Panc1 (cell line): ENCODE measurements around the gene DPYSL3. TPM values are rescaled to one million over a fixed set of nuclear protein-coding genes. Genes with fewer than 3 reads are reported as not detected.

Source experiments
- ATAC-seq: fragments of 200-7000 bp; cut with Tn5 transposase; 2 replicates; pipeline ENCODE4 v1.9.1; 2020; ENCODE audit warnings: mild to moderate bottlenecking, moderate library complexity
- BruUV-seq: library from RNA; stranded (reverse); fragments of 400-500 nt; replicated peaks from 2 replicates; lab custom pipeline; 2021; lab: Mats Ljungman, UMichigan
- CTCF ChIA-PET: fragments of 300-600 bp; sonication (Branson Sonifier 250); formaldehyde crosslinking; loops from one replicate; lab custom pipeline; 2022; ENCODE audit warnings: antibody characterized with exemption; lab: Charles Lee
- POLR2A ChIA-PET: fragments of 300-600 bp; sonication (Branson Sonifier 250); formaldehyde crosslinking; loops from one replicate; lab custom pipeline; 2022; ENCODE audit warnings: antibody characterized with exemption; lab: Charles Lee
- DNase-seq: peaks from one replicate; pipeline ENCODE4 v3.0.0-alpha.2; 2010; ENCODE audit warnings: low read depth, low spot score
- H3K27ac ChIP-seq: 2 replicates; pipeline ENCODE4 v1.5.1; 2011; ENCODE audit warnings: mild to moderate bottlenecking, low read length, inconsistent platforms
- H3K27me3 ChIP-seq: fragments of 200-500 bp; sonication (Bioruptor generic); 2 replicates; pipeline ENCODE4 v1.6.0; 2014; ENCODE audit warnings: low read length, inconsistent platforms; ENCODE audit not compliant: control insufficient read depth, insufficient read depth
- H3K36me3 ChIP-seq: fragments of 200-500 bp; sonication (Bioruptor generic); 2 replicates; pipeline ENCODE4 v1.5.1; 2014; ENCODE audit warnings: inconsistent platforms, mild to moderate bottlenecking, low read length, moderate library complexity; ENCODE audit not compliant: control insufficient read depth, insufficient read depth
- H3K4me1 ChIP-seq: 2 replicates; pipeline ENCODE4 v1.5.1; 2011; ENCODE audit warnings: inconsistent platforms, mild to moderate bottlenecking, low read length, moderate library complexity; ENCODE audit not compliant: control insufficient read depth, insufficient read depth
- H3K4me3 ChIP-seq, 2 experiments: 2 replicates each; pipeline ENCODE4 v1.5.1; 2011 to 2012; ENCODE audit warnings: low read depth in 2 of 2, low read length in 2 of 2, mild to moderate bottlenecking in 2 of 2, inconsistent platforms in 1 of 2, moderate library complexity in 1 of 2
- H3K9me3 ChIP-seq: fragments of 200-500 bp; sonication (Bioruptor generic); 2 replicates; pipeline ENCODE4 v1.5.1; 2014; ENCODE audit warnings: low read depth, mild to moderate bottlenecking, inconsistent platforms, low read length, moderate library complexity; ENCODE audit not compliant: control insufficient read depth, insufficient read depth
- CTCF ChIP-seq: fragments of 450-650 bp; IDR thresholded peaks from 2 replicates; pipeline ENCODE4 v1.5.1; 2017; ENCODE audit warnings: mild to moderate bottlenecking
- POLR2AphosphoS5 ChIP-seq: IDR thresholded peaks from 2 replicates; pipeline ENCODE4 v1.6.1; 2012; ENCODE audit warnings: mild to moderate bottlenecking, low read depth, low read length, moderate library complexity
- SIN3A ChIP-seq: IDR thresholded peaks from 2 replicates; pipeline ENCODE4 v1.6.1; 2012; ENCODE audit warnings: low read depth, mild to moderate bottlenecking, low read length, moderate library complexity, borderline replicate concordance; ENCODE audit not compliant: insufficient read depth
- TCF7L2 ChIP-seq: IDR thresholded peaks from 2 replicates; pipeline ENCODE4 v1.6.1; 2011; ENCODE audit warnings: mild to moderate bottlenecking, low read depth, low read length, inconsistent platforms
- in situ Hi-C: cut with HindIII; loops from 2 replicates; pipeline ENCODE4 v1.10.0; 2016; ENCODE audit warnings: low sequenced_read_pairs, low pct_unique_long_range_greater_than_20kb
- intact Hi-C: fragments of 100-400 bp; cut with micrococcal nuclease; formaldehyde crosslinking; loops from one replicate; pipeline ENCODE4 v1.10.0; 2022; ENCODE audit not compliant: unreplicated experiment
- total RNA-seq: library from RNA; stranded (reverse); gene quantifications from one replicate; pipeline ENCODE4 v1.2.1, GENCODE V29; 2021; ENCODE audit not compliant: unreplicated experiment
- TF ChIP-seq, protein P1 (sequence below), 2 experiments: IDR thresholded peaks; 2 replicates each; pipeline ENCODE4 v1.6.1; 2011 to 2012; ENCODE audit warnings: low read depth in 2 of 2, control low read depth in 1 of 2, low read length in 1 of 2, mild to moderate bottlenecking in 1 of 2, moderate library complexity in 1 of 2; ENCODE audit not compliant: insufficient read depth in 1 of 2

The DPYSL3 gene
- total RNA-seq, 1 experiment from 2014 or later, result 1.1 TPM

- H3K27ac ChIP-seq, result no peak overlapping the region
- TF ChIP-seq TCF7L2, result no peak
- TF ChIP-seq SIN3A, result no peak
- TF ChIP-seq, protein P1, sequence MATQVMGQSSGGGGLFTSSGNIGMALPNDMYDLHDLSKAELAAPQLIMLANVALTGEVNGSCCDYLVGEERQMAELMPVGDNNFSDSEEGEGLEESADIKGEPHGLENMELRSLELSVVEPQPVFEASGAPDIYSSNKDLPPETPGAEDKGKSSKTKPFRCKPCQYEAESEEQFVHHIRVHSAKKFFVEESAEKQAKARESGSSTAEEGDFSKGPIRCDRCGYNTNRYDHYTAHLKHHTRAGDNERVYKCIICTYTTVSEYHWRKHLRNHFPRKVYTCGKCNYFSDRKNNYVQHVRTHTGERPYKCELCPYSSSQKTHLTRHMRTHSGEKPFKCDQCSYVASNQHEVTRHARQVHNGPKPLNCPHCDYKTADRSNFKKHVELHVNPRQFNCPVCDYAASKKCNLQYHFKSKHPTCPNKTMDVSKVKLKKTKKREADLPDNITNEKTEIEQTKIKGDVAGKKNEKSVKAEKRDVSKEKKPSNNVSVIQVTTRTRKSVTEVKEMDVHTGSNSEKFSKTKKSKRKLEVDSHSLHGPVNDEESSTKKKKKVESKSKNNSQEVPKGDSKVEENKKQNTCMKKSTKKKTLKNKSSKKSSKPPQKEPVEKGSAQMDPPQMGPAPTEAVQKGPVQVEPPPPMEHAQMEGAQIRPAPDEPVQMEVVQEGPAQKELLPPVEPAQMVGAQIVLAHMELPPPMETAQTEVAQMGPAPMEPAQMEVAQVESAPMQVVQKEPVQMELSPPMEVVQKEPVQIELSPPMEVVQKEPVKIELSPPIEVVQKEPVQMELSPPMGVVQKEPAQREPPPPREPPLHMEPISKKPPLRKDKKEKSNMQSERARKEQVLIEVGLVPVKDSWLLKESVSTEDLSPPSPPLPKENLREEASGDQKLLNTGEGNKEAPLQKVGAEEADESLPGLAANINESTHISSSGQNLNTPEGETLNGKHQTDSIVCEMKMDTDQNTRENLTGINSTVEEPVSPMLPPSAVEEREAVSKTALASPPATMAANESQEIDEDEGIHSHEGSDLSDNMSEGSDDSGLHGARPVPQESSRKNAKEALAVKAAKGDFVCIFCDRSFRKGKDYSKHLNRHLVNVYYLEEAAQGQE (IDR thresholded peaks at IDR 0.05; ENCODE audit: insufficient read depth in 1 of 2, low read depth in 2 of 2, low read length in 1 of 2), result no peak
- no peak for DNase-seq
- no peaks in the 10 kb centered on the region for H3K36me3 ChIP-seq
- H3K4me3 ChIP-seq, result no peak overlapping the region
- BruUV-seq, result no TSS peak
- no peaks in the 10 kb centered on the region for H3K27me3 ChIP-seq
- ATAC-seq, result no peak
- intact Hi-C loops (no loop called here), in situ Hi-C loops (no loop called here)
- no peaks in the 10 kb centered on the region for H3K4me1 ChIP-seq
- ChIA-PET POLR2A (no interaction called here), CTCF (no interaction called here)
- H3K9me3 ChIP-seq, result no peaks in the 10 kb centered on the region
Measured at GRCh38 chr5:147466360-147466980, 43.4 kb downstream of the DPYSL3 start.

DNA sequence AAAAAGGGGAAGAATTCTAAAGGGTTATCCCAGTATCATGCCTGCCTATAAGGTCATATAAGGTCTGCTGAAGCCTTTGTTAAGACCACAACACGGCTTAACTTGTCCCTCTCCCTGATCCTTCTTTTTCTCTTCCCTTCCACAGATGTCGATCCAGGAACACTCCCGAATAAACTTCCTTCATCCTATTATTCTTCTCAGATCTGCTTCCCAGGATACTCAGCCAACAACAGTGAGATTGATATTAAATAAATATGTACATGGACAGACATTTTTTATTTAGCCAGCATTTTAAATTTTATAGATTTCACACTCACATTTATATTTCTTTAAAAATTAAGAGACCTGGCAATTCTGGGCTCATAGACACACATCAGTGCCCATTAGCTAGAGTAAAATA is 44.1 kb downstream of the DPYSL3 start:
- no peaks in the 10 kb centered on the region for H3K27me3 ChIP-seq
- TF ChIP-seq, protein P1 (IDR thresholded peaks at IDR 0.05; ENCODE audit: insufficient read depth in 1 of 2, low read depth in 2 of 2, low read length in 1 of 2), result no peak
- TF ChIP-seq SIN3A, result no peak
- no peak for TF ChIP-seq CTCF
- TF ChIP-seq POLR2AphosphoS5, result no peak
- TF ChIP-seq TCF7L2, result no peak
- in situ Hi-C loops, result no loop called here
- ATAC-seq (no peak), DNase-seq (no peak)
- ChIA-PET POLR2A (no interaction called here), CTCF (no interaction called here)
- intact Hi-C loops, result no loop called here
- H3K36me3 ChIP-seq, result no peaks in the 10 kb centered on the region
- no peak overlapping the region for H3K4me3 ChIP-seq
- H3K4me1 ChIP-seq, result no peaks in the 10 kb centered on the region
- BruUV-seq, result no TSS peak
- H3K27ac ChIP-seq, result no peak overlapping the region
- no peaks in the 10 kb centered on the region for H3K9me3 ChIP-seq
